ENCODE measurements around the gene CORT.
"Not testable (repeated sequence)": the region's sequence is repeated elsewhere in the genome, so short reads cannot be mapped to it uniquely, and the experiment has no call there.

The CORT gene

GRCh38 chr1:10449751-10450150 is at the start of gene CORT:
TSS of gene CORT (plus strand) at chr1:10450031. CDS start at chr1:10450224, 193 bp downstream.
- Mint-ChIP-seq H3K27me3 (no peaks in the 10 kb centered on the region), H3K4me3 (no peak within 1 kb of the TSS), H3K27ac (no peak within 1 kb of the TSS), H3K4me1 (ENCODE audit: low read depth) (no peaks in the 10 kb centered on the region), H3K9me3 (no peaks in the 10 kb centered on the region), H3K36me3 (ENCODE audit: low read depth) (peaks cover 11% of the 10 kb centered on the region)

- peaks cover 38% of the 10 kb centered on the region for H3K36me3 Mint-ChIP-seq (ENCODE audit: low read depth)
- H3K4me3 Mint-ChIP-seq: no peak overlapping the region
- H3K27ac Mint-ChIP-seq: no peak overlapping the region
- H3K27me3 Mint-ChIP-seq: no peaks in the 10 kb centered on the region
- no peaks in the 10 kb centered on the region for H3K9me3 Mint-ChIP-seq
- peaks cover 31% of the 10 kb centered on the region for H3K4me1 Mint-ChIP-seq (ENCODE audit: low read depth)
These were observed 48.5 kb upstream of the CORT start for GRCh38 chr1:10401281-10401680.

GRCh38 chr1:10402729-10403274 is 47.0 kb upstream of the CORT start:
- Mint-ChIP-seq H3K27me3 (no peaks in the 10 kb centered on the region), H3K36me3 (ENCODE audit: low read depth) (peaks cover 54% of the 10 kb centered on the region), H3K9me3 (no peaks in the 10 kb centered on the region), H3K4me1 (ENCODE audit: low read depth) (peaks cover 31% of the 10 kb centered on the region), H3K27ac (no peak overlapping the region), H3K4me3 (no peak overlapping the region)

GRCh38 chr1:10407201-10407600 is 42.6 kb upstream of the CORT start:
- H3K4me3 Mint-ChIP-seq: no peak overlapping the region
- no peaks in the 10 kb centered on the region for H3K9me3 Mint-ChIP-seq
- H3K27me3 Mint-ChIP-seq: no peaks in the 10 kb centered on the region
- H3K27ac Mint-ChIP-seq: no peak overlapping the region
- peaks cover 76% of the 10 kb centered on the region for H3K36me3 Mint-ChIP-seq (ENCODE audit: low read depth)
- peaks cover 9% of the 10 kb centered on the region for H3K4me1 Mint-ChIP-seq (ENCODE audit: low read depth)

GRCh38 chr1:10415211-10415930 is 34.5 kb upstream of the CORT start:
- Mint-ChIP-seq H3K4me3 (no peak overlapping the region), H3K36me3 (ENCODE audit: low read depth) (peaks cover 84% of the 10 kb centered on the region), H3K27me3 (no peaks in the 10 kb centered on the region), H3K27ac (peak overlapping the region; percentile 71), H3K4me1 (ENCODE audit: low read depth) (peaks cover 8% of the 10 kb centered on the region), H3K9me3 (no peaks in the 10 kb centered on the region)

GRCh38 chr1:10415967-10416366 is 33.9 kb upstream of the CORT start:
- H3K27me3 Mint-ChIP-seq; H3K4me1 Mint-ChIP-seq (ENCODE audit: low read depth); H3K4me3 Mint-ChIP-seq; H3K9me3 Mint-ChIP-seq; H3K27ac Mint-ChIP-seq: not testable (repeated sequence)
- peaks cover 85% of the 10 kb centered on the region for H3K36me3 Mint-ChIP-seq (ENCODE audit: low read depth)

GRCh38 chr1:10418741-10419140 is 31.1 kb upstream of the CORT start:
- H3K27me3 Mint-ChIP-seq; H3K4me1 Mint-ChIP-seq (ENCODE audit: low read depth); H3K9me3 Mint-ChIP-seq; H3K27ac Mint-ChIP-seq; H3K4me3 Mint-ChIP-seq: not testable (repeated sequence)
- H3K36me3 Mint-ChIP-seq (ENCODE audit: low read depth): peaks cover 64% of the 10 kb centered on the region

- H3K36me3 Mint-ChIP-seq (ENCODE audit: low read depth): peaks cover 60% of the 10 kb centered on the region
- no peaks in the 10 kb centered on the region for H3K9me3 Mint-ChIP-seq
- no peak overlapping the region for H3K4me3 Mint-ChIP-seq
- no peaks in the 10 kb centered on the region for H3K27me3 Mint-ChIP-seq
- H3K27ac Mint-ChIP-seq: no peak overlapping the region
- H3K4me1 Mint-ChIP-seq (ENCODE audit: low read depth): peaks cover 8% of the 10 kb centered on the region
These were observed 30.5 kb upstream of the CORT start for GRCh38 chr1:10419351-10419750.

GRCh38 chr1:10421637-10422036 is 28.2 kb upstream of the CORT start:
- Mint-ChIP-seq H3K4me1 (ENCODE audit: low read depth) (no peaks in the 10 kb centered on the region), H3K9me3 (no peaks in the 10 kb centered on the region), H3K4me3 (no peak overlapping the region), H3K36me3 (ENCODE audit: low read depth) (peaks cover 40% of the 10 kb centered on the region), H3K27ac (no peak overlapping the region), H3K27me3 (no peaks in the 10 kb centered on the region)

GRCh38 chr1:10424034-10424433 is 25.8 kb upstream of the CORT start:
- Mint-ChIP-seq H3K27ac (no peak overlapping the region), H3K27me3 (no peaks in the 10 kb centered on the region), H3K36me3 (ENCODE audit: low read depth) (peaks cover 20% of the 10 kb centered on the region), H3K4me1 (ENCODE audit: low read depth) (no peaks in the 10 kb centered on the region), H3K9me3 (no peaks in the 10 kb centered on the region), H3K4me3 (no peak overlapping the region)

- Mint-ChIP-seq H3K36me3 (ENCODE audit: low read depth) (peaks cover 14% of the 10 kb centered on the region), H3K4me3 (no peak overlapping the region), H3K27ac (no peak overlapping the region), H3K27me3 (no peaks in the 10 kb centered on the region), H3K4me1 (ENCODE audit: low read depth) (peaks cover 1% of the 10 kb centered on the region), H3K9me3 (no peaks in the 10 kb centered on the region)
These were observed 25.2 kb upstream of the CORT start for GRCh38 chr1:10424651-10425050.

- not testable (repeated sequence) for H3K27me3 Mint-ChIP-seq; H3K4me1 Mint-ChIP-seq (ENCODE audit: low read depth); H3K36me3 Mint-ChIP-seq (ENCODE audit: low read depth); H3K27ac Mint-ChIP-seq; H3K9me3 Mint-ChIP-seq; H3K4me3 Mint-ChIP-seq
These were observed 23.9 kb upstream of the CORT start for GRCh38 chr1:10425826-10426534.

- H3K27me3 Mint-ChIP-seq; H3K27ac Mint-ChIP-seq; H3K9me3 Mint-ChIP-seq; H3K36me3 Mint-ChIP-seq (ENCODE audit: low read depth); H3K4me3 Mint-ChIP-seq: not testable (repeated sequence)
- H3K4me1 Mint-ChIP-seq (ENCODE audit: low read depth): peaks cover 14% of the 10 kb centered on the region
These were observed 23.3 kb upstream of the CORT start for GRCh38 chr1:10426535-10426848.

- H3K9me3 Mint-ChIP-seq: no peaks in the 10 kb centered on the region
- H3K4me3 Mint-ChIP-seq: no peak overlapping the region
- no peak overlapping the region for H3K27ac Mint-ChIP-seq
- peaks cover 18% of the 10 kb centered on the region for H3K4me1 Mint-ChIP-seq (ENCODE audit: low read depth)
- H3K27me3 Mint-ChIP-seq: no peaks in the 10 kb centered on the region
- peaks cover 7% of the 10 kb centered on the region for H3K36me3 Mint-ChIP-seq (ENCODE audit: low read depth)
These were observed 20.8 kb upstream of the CORT start for GRCh38 chr1:10428984-10429383.

GRCh38 chr1:10429868-10430215 is 20.0 kb upstream of the CORT start:
- peak overlapping the region; percentile 63 for H3K27ac Mint-ChIP-seq
- H3K27me3 Mint-ChIP-seq: no peaks in the 10 kb centered on the region
- H3K4me3 Mint-ChIP-seq: peak overlapping the region; percentile 90
- peaks cover 18% of the 10 kb centered on the region for H3K4me1 Mint-ChIP-seq (ENCODE audit: low read depth)
- peaks cover 7% of the 10 kb centered on the region for H3K36me3 Mint-ChIP-seq (ENCODE audit: low read depth)
- H3K9me3 Mint-ChIP-seq: no peaks in the 10 kb centered on the region
